T-helper 2 cell (primary cell): Measurements from ENCODE around the gene ITIH3.

Experiments
- DNase-seq, 5 experiments: peaks; one replicate each; pipeline versions ENCODE4 v3.0.0 to v3.0.0-alpha.2; 2012 to 2022

ITIH3 gene

GRCh38 chr3:52846432-52846965 is 51.9 kb downstream of the ITIH3 start:
- DNase-seq, result no peak

DNA sequence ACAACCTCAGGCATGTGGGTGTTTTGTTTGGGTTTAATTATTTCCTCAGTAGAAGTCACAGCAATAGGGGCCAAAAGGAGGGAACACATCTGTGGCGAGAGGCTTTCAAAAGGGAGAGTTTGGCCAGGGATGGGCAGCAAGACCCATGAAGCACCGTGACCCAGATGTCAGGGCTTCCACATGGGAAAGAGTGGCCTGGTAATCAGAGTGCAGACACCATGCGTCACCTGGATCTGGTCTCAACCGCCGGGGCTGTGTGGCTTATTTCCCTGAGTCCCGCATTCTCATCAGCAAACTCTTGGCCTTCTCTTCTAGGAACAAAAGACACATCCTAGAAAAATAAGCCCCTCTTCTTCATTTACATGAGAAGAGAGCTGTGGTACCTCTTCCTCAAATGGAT is 52.6 kb downstream of the ITIH3 start:
- DNase-seq, result no peak

DNA sequence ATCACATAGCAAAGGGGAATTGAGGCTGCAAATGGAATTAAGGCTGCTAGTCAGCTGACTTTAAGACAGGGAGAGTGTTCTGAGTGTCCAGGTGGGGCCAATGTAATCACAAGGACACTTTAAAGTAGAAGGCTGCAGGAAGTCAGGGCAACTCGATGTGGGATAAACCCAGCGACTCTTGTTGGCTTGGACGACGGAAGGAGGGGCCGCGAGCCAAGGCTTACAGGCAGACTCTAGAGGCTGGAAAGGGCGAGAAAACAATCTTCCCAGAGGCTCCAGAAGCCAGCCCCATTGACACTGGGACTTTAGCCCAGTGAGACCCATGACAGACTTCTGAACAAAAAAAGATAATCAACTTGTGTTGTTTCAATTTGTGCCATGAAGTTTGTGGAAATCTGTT is 53.1 kb downstream of the ITIH3 start:
- no peak for DNase-seq

DNA sequence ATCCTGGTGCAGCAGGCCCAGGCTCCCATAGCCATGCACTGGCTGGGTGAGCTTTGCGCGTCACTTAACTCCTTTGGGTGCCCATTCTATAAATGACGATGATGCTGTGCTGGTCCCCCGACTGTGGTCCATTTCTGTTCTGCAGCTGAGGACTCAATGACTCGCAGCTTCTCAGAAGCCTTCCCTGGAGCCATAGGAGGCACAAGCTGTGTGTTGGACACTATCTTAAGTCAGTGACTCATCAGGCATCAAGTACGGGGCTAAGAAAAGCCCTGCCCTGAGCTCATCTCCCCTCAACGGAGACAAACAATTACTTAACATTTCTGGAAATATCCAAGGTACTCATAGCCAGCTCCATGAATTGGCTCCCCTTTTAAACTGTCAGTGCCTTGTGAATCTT is 54.0 kb downstream of the ITIH3 start:
- no peak for DNase-seq

- no peak for DNase-seq
These were observed 55.1 kb downstream of the ITIH3 start for GRCh38 chr3:52849656-52850055.

GRCh38 chr3:52851348-52851747 is 56.8 kb downstream of the ITIH3 start:
- DNase-seq, result peak in 1 of 5 experiments; percentile 42

DNA sequence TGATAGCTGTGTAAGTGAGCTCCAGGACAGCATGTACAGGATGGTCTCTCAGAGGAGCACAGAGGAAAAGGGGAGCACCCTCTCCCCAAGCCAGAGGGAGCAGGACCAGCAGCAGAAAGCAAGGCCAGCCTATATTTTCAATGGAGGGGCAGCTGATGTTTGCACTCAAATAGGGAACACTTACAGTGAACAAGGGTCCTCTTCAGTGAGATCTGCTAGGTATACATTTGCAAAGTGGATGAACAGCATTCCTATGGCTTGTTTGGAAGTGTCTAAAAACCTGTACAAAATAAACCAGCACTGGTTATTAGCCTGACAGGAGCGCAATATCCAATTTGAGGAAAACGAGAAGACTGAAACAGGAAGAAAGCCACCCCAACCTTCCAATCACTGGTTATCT is 57.8 kb downstream of the ITIH3 start:
- DNase-seq, result no peak

DNA sequence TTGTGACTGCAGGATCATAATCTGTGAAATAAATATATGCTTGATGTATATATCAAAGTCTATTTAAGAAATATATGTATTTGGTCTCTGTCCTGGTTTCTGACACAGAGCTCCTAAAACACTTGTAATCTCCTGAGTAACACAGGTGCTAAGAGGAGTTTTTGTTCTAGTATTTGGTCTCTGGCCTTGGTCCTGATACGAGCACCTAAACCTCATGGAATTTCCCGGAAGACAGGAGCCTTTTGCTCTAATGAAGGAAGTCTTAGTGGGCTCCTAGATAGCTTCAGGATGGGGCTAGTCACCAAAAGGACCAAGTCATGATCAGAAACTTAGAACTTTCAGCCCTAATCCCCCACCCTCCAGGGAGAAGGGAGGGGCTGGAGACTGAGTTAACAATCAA is 59.4 kb downstream of the ITIH3 start:
- no peak for DNase-seq

DNA sequence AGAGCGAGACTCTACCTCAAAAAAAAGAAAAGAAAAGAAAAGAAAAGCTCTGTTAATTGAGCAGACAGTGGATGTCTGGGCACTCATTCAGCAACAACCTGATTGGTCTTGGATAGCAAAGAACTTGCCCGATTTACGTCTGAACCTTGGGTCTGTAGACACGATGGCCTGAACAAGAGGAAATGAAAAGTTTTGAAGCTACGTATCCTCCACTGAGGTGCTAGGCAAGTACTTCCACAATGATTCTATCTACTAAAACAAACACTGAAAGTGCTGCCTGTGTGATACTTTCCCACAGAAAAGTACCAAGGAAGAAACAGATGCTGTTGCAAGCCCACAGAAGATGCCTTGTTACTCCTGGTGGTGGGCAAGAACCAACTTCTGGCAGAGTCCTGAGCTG is 62.1 kb downstream of the ITIH3 start:
- no peak for DNase-seq

DNA sequence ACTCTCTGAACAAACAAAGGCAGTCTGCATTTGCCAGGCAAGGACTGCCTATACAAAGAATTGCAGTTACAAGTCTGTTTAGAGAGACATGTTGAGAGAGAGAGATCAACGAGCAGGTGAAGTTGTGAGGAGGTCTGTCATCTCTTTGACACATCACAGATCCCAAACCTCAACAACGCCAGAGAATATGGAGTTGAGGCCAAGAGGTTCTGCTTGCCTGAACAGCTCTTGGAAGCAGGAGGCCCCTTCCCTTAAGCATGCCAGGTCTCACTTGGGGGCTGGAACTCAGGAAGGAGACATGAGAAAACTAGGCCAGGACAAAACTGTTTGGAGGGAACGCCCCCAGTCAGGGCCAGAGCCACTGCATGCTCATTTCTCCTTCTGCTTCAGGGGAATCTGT is 62.5 kb downstream of the ITIH3 start:
- DNase-seq, result no peak

GRCh38 chr3:52857864-52858263 is 63.3 kb downstream of the ITIH3 start:
- no peak for DNase-seq
